UCSD-AML1 (cell line): Measurements from ENCODE around the gene CADM2.

Experiments used
- DNase-seq: peaks from one replicate; lab custom pipeline; 2025; ENCODE audit not compliant: unreplicated experiment; lab: John Stamatoyannopoulos, UW

The CADM2 gene

DNA sequence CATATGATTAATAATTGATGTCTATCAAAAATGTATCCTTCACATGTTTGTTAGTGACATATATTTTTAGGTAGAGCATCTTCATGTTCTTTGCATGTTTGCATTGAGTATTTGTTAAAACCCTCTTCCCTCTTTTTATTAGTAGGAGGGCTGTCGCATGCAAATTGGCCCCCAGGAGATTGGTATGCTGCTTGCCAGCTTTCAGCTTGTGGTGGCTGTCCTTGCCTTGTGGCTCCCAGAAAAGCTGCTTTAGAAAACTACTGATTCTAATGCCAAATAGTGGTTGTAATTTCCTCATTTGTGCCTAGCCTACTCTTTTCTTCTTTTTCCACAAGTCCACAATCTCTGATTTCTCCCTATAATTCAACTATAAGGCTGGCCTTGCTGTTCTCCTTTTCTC lies 1145.4 kb downstream of the CADM2 start:
- DNase-seq: no peak

DNA sequence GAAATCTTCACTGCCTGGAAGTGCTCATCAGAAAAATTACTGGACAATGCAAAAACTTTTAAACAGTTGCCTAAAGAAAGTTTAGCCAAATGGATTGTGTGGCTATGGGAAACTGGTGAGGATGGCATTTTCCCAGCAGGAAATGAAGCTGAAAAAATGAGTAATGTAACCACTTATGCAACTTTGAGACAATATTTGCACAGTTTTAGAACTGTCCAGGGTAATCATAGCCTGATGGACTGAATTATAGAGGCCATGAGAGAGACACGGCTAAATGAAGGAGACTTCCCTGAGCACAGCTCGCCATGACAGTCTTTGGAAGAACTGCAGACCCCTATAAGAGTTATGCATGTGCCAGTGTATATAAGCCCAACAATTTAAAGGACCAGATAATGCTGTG lies 1150.6 kb downstream of the CADM2 start:
- DNase-seq: no peak
